NAMALWA (cell line): ENCODE results near the gene SH2D3C.

Experiments used
- DNase-seq: peaks from one replicate; pipeline ENCODE4 v3.0.0-alpha.2; 2015; ENCODE audit warnings: low spot score

Gene SH2D3C

GRCh38 chr9:127778280-127779135 is at the start of gene SH2D3C:
Gene SH2D3C, minus strand, starts transcription at chr9:127778666. Its CDS starts 39 bp downstream, at chr9:127778627.
- peak; percentile 77 for DNase-seq

GRCh38 chr9:127826253-127826913 is 47.9 kb upstream of the SH2D3C start:
- no peak for DNase-seq

- no peak for DNase-seq
Observed at GRCh38 chr9:127825319-127826051, 47.0 kb upstream of the SH2D3C start.

- DNase-seq, result no peak
Observed at GRCh38 chr9:127822108-127822507, 43.6 kb upstream of the SH2D3C start.

- DNase-seq, result no peak
Observed at GRCh38 chr9:127818574-127818973, 40.1 kb upstream of the SH2D3C start.

- no peak for DNase-seq
Observed at GRCh38 chr9:127817881-127818434, 39.5 kb upstream of the SH2D3C start.

- DNase-seq, result no peak
Observed at GRCh38 chr9:127816728-127817127, 38.3 kb upstream of the SH2D3C start.

GRCh38 chr9:127816362-127816725 is 37.9 kb upstream of the SH2D3C start:
- DNase-seq, result no peak

GRCh38 chr9:127815512-127816361 is 37.3 kb upstream of the SH2D3C start:
- DNase-seq, result no peak

GRCh38 chr9:127814619-127815511 is 36.4 kb upstream of the SH2D3C start:
- no peak for DNase-seq

GRCh38 chr9:127813686-127814226 is 35.3 kb upstream of the SH2D3C start:
- no peak for DNase-seq

GRCh38 chr9:127812936-127813675 is 34.6 kb upstream of the SH2D3C start:
- no peak for DNase-seq

- DNase-seq, result no peak
Observed at GRCh38 chr9:127812011-127812410, 33.5 kb upstream of the SH2D3C start.

GRCh38 chr9:127810378-127811187 is 32.1 kb upstream of the SH2D3C start:
- DNase-seq, result no peak

GRCh38 chr9:127809540-127810377 is 31.3 kb upstream of the SH2D3C start:
- no peak for DNase-seq

GRCh38 chr9:127809002-127809539 is 30.6 kb upstream of the SH2D3C start:
- DNase-seq, result no peak

- DNase-seq, result peak; percentile 70
Observed at GRCh38 chr9:127808347-127809001, 30.0 kb upstream of the SH2D3C start.
